Measurements from ENCODE around the gene RAB6B.

DNA sequence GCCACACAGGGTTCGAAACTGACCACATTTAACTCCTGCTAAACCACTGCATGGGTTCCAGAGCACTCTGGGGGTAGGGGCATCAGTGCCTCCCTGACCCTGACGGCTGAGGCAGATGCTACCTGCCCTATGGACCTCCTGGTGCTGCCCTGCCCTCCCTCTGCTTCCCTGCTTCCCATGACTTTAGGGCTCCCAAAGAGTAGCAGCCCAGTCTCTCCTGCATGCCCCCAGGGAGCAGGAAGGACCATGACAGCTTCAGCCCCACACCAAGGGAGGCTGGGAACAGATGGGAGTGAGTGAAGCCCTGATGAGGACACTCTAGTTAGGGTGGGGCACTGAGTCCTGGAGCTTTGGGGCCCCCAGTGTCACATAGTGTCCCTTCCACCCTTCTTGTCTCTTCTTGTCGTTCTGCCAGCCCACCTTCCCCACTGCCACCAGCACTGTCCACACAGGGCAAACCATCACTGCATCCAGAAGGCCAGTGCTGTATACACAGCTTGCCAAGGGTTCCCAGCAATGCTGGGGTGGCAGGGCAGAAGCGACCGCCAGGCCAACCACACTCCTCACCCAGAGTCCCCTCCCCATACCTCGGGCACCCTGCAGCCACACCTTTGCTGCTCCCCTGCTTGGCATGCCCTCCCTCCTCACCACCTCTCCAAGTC is 59.1 kb downstream of the RAB6B start:
- TF ChIP-seq RAD21 (IDR thresholded peaks at IDR 0.05 in 1 of 2, conservative IDR thresholded peaks at IDR 0.05 in 1 of 2; ENCODE audit: low read depth in 2 of 2, low read length in 2 of 2) (no peak), SIN3A (conservative IDR thresholded peaks at IDR 0.05 in 1 of 2, IDR thresholded peaks at IDR 0.05 in 1 of 2; ENCODE audit: low read depth in 1 of 2, low read length in 2 of 2) (no peak), POLR2AphosphoS5 (IDR thresholded peaks at IDR 0.05; ENCODE audit: low read depth, low read length) (no peak), EP300 (IDR thresholded peaks at IDR 0.05; ENCODE audit: borderline replicate concordance in 1 of 2, low read depth in 2 of 2, low read length in 2 of 2) (no peak), SP4 (IDR thresholded peaks at IDR 0.05; ENCODE audit: low read length) (no peak), JUN (IDR thresholded peaks at IDR 0.05; ENCODE audit: low read depth, low read length) (no peak), POLR2A (IDR thresholded peaks at IDR 0.05; ENCODE audit: control extremely low read depth in 1 of 2, low read depth in 2 of 2, low read length in 2 of 2) (no peak), ZNF274 (IDR thresholded peaks at IDR 0.05; ENCODE audit: borderline replicate concordance, extremely low read depth, low read length) (no peak)
- TF ChIP-seq, protein P1, sequence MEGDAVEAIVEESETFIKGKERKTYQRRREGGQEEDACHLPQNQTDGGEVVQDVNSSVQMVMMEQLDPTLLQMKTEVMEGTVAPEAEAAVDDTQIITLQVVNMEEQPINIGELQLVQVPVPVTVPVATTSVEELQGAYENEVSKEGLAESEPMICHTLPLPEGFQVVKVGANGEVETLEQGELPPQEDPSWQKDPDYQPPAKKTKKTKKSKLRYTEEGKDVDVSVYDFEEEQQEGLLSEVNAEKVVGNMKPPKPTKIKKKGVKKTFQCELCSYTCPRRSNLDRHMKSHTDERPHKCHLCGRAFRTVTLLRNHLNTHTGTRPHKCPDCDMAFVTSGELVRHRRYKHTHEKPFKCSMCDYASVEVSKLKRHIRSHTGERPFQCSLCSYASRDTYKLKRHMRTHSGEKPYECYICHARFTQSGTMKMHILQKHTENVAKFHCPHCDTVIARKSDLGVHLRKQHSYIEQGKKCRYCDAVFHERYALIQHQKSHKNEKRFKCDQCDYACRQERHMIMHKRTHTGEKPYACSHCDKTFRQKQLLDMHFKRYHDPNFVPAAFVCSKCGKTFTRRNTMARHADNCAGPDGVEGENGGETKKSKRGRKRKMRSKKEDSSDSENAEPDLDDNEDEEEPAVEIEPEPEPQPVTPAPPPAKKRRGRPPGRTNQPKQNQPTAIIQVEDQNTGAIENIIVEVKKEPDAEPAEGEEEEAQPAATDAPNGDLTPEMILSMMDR (IDR thresholded peaks at IDR 0.05; ENCODE audit: control extremely low read depth in 1 of 3, insufficient read depth in 1 of 3, low read depth in 1 of 3, low read length in 3 of 3), result no peak

Measured in H1 (cell line).